Left kidney (tissue), 2 donors: Measurements from ENCODE around the gene PROX1. TPM values are rescaled to one million over a fixed set of nuclear protein-coding genes. Genes with fewer than 3 reads are reported as not detected.

Source experiments
- DNase-seq: peaks from one replicate; pipeline ENCODE4 v3.0.0-alpha.2; 2013
- polyA plus RNA-seq: library from polyadenylated mRNA; unstranded; fragments of 120-200 nt; gene quantifications from one replicate; pipeline ENCODE4 v1.2.1, GENCODE V29; 2013; ENCODE audit not compliant: insufficient read length

Gene PROX1
- polyA plus RNA-seq, 1 donor = 8.5 TPM

GRCh38 chr1:213980906-213981305 lies 6.9 kb upstream of the PROX1 start:
- DNase-seq = no peak

- no peak for DNase-seq
Measured at GRCh38 chr1:213982289-213982671, 5.5 kb upstream of the PROX1 start.

GRCh38 chr1:213982672-213983492 lies 4.9 kb upstream of the PROX1 start:
- peak; percentile 48 for DNase-seq

- no peak for DNase-seq
Measured at GRCh38 chr1:213983493-213984386, 4.0 kb upstream of the PROX1 start.

- DNase-seq = no peak
Measured at GRCh38 chr1:213984387-213985208, 3.2 kb upstream of the PROX1 start.

GRCh38 chr1:213985209-213986019 lies 2.4 kb upstream of the PROX1 start:
- DNase-seq = no peak

GRCh38 chr1:213986020-213986924 lies 1.5 kb upstream of the PROX1 start:
- DNase-seq = peak; percentile 38

- no peak for DNase-seq
Measured at GRCh38 chr1:213986925-213987250, 885 bp upstream of the PROX1 start.

GRCh38 chr1:213987422-213987926 lies 299 bp upstream of the PROX1 start:
- no peak for DNase-seq

GRCh38 chr1:213988507-213989001 lies 781 bp downstream of the PROX1 start:
- DNase-seq = peak; percentile 61

GRCh38 chr1:213989002-213989855 lies 1.5 kb downstream of the PROX1 start:
- DNase-seq = peak; percentile 40

GRCh38 chr1:213993929-213994328 lies 6.2 kb downstream of the PROX1 start:
- no peak for DNase-seq

GRCh38 chr1:213994888-213995287 lies 7.1 kb downstream of the PROX1 start:
- DNase-seq = no peak

GRCh38 chr1:213995603-213996002 lies 7.8 kb downstream of the PROX1 start:
- DNase-seq = no peak

- DNase-seq = no peak
Measured at GRCh38 chr1:213996320-213997037, 8.7 kb downstream of the PROX1 start.

- DNase-seq = no peak
Measured at GRCh38 chr1:213997038-213997771, 9.4 kb downstream of the PROX1 start.

- no peak for DNase-seq
Measured at GRCh38 chr1:213997772-213998107, 10.0 kb downstream of the PROX1 start.

GRCh38 chr1:213998785-213999184 lies 11.0 kb downstream of the PROX1 start:
- no peak for DNase-seq
